Stimulated activated CD4-positive, alpha-beta T cell treated with anti-CD3 and anti-CD28 coated beads, Interleukin-2, amount 100 ng/mL, for 48 hours (primary cell): Measurements from ENCODE around the gene RCAN1.

Source experiments
- DNase-seq, 2 donors: peaks; one replicate each; pipeline ENCODE4 v3.0.0-alpha.2; 2020

Gene RCAN1

GRCh38 chr21:34536820-34537219 lies 78.1 kb downstream of the RCAN1 start:
- DNase-seq = no peak

GRCh38 chr21:34536311-34536710 lies 78.6 kb downstream of the RCAN1 start:
- DNase-seq = no peak

- no peak for DNase-seq
Observed at GRCh38 chr21:34535886-34536285, 79.0 kb downstream of the RCAN1 start.

- no peak for DNase-seq
Observed at GRCh38 chr21:34534522-34534921, 80.4 kb downstream of the RCAN1 start.

- no peak for DNase-seq
Observed at GRCh38 chr21:34533938-34534337, 81.0 kb downstream of the RCAN1 start.

- DNase-seq = no peak
Observed at GRCh38 chr21:34531399-34531798, 83.5 kb downstream of the RCAN1 start.

- DNase-seq = no peak
Observed at GRCh38 chr21:34530261-34530660, 84.7 kb downstream of the RCAN1 start.

GRCh38 chr21:34528131-34528561 lies 86.8 kb downstream of the RCAN1 start:
- DNase-seq = no peak

- DNase-seq = peak; percentile 16 to 20
Observed at GRCh38 chr21:34526618-34527290, 88.2 kb downstream of the RCAN1 start.

GRCh38 chr21:34526241-34526617 lies 88.7 kb downstream of the RCAN1 start:
- no peak for DNase-seq

- no peak for DNase-seq
Observed at GRCh38 chr21:34524646-34525601, 90.0 kb downstream of the RCAN1 start.

GRCh38 chr21:34523019-34523555 lies 91.8 kb downstream of the RCAN1 start:
- DNase-seq = no peak

- no peak for DNase-seq
Observed at GRCh38 chr21:34522284-34522683, 92.6 kb downstream of the RCAN1 start.

- no peak for DNase-seq
Observed at GRCh38 chr21:34521561-34521960, 93.4 kb downstream of the RCAN1 start.

GRCh38 chr21:34520764-34521508 lies 94.0 kb downstream of the RCAN1 start:
- no peak for DNase-seq

GRCh38 chr21:34520281-34520680 lies 94.6 kb downstream of the RCAN1 start:
- no peak for DNase-seq

- no peak for DNase-seq
Observed at GRCh38 chr21:34519694-34520093, 95.2 kb downstream of the RCAN1 start.

GRCh38 chr21:34519016-34519415 lies 95.9 kb downstream of the RCAN1 start:
- DNase-seq = no peak

GRCh38 chr21:34518301-34518700 lies 96.6 kb downstream of the RCAN1 start:
- DNase-seq = no peak

- DNase-seq = no peak
Observed at GRCh38 chr21:34517491-34518245, 97.2 kb downstream of the RCAN1 start.

GRCh38 chr21:34517039-34517438 lies 97.9 kb downstream of the RCAN1 start:
- DNase-seq = no peak

GRCh38 chr21:34514576-34515115 lies 100.3 kb downstream of the RCAN1 start:
- no peak for DNase-seq
